GM19467 (cell line): Measurements from ENCODE around the gene KLHL40.
"Not testable (repeated sequence)": the region's sequence is repeated elsewhere in the genome, so short reads cannot be mapped to it uniquely, and the experiment has no call there.

ENCODE experiments used
- ATAC-seq: cut with Tn5 transposase; IDR thresholded peaks from one replicate; pipeline ENCODE4 v1.9.1; 2021; ENCODE audit warnings: mild to moderate bottlenecking, moderate library complexity; ENCODE audit not compliant: unreplicated experiment

The KLHL40 gene

GRCh38 chr3:42717306-42717705 lies 32.0 kb downstream of the KLHL40 start:
- ATAC-seq, result no peak

- ATAC-seq, result no peak
Measured at GRCh38 chr3:42718338-42718737, 33.0 kb downstream of the KLHL40 start.

- ATAC-seq, result no peak
Measured at GRCh38 chr3:42719002-42719401, 33.7 kb downstream of the KLHL40 start.

GRCh38 chr3:42720126-42720525 lies 34.8 kb downstream of the KLHL40 start:
- no peak for ATAC-seq

GRCh38 chr3:42721690-42722089 lies 36.4 kb downstream of the KLHL40 start:
- no peak for ATAC-seq

GRCh38 chr3:42722442-42722841 lies 37.1 kb downstream of the KLHL40 start:
- not testable (repeated sequence) for ATAC-seq

GRCh38 chr3:42723219-42723618 lies 37.9 kb downstream of the KLHL40 start:
- no peak for ATAC-seq

- ATAC-seq, result no peak
Measured at GRCh38 chr3:42725454-42725853, 40.1 kb downstream of the KLHL40 start.

GRCh38 chr3:42728056-42728455 lies 42.7 kb downstream of the KLHL40 start:
- ATAC-seq, result no peak

GRCh38 chr3:42728668-42729364 lies 43.5 kb downstream of the KLHL40 start:
- no peak for ATAC-seq

- no peak for ATAC-seq
Measured at GRCh38 chr3:42729404-42730145, 44.2 kb downstream of the KLHL40 start.

GRCh38 chr3:42730294-42730693 lies 45.0 kb downstream of the KLHL40 start:
- no peak for ATAC-seq

GRCh38 chr3:42730706-42731420 lies 45.5 kb downstream of the KLHL40 start:
- ATAC-seq, result no peak

GRCh38 chr3:42731476-42732195 lies 46.3 kb downstream of the KLHL40 start:
- no peak for ATAC-seq

GRCh38 chr3:42732196-42732828 lies 47.0 kb downstream of the KLHL40 start:
- no peak for ATAC-seq

- no peak for ATAC-seq
Measured at GRCh38 chr3:42732829-42733459, 47.6 kb downstream of the KLHL40 start.

- ATAC-seq, result no peak
Measured at GRCh38 chr3:42733501-42734262, 48.3 kb downstream of the KLHL40 start.

GRCh38 chr3:42734263-42734860 lies 49.0 kb downstream of the KLHL40 start:
- no peak for ATAC-seq

GRCh38 chr3:42735019-42735418 lies 49.7 kb downstream of the KLHL40 start:
- no peak for ATAC-seq
